Measurements from ENCODE around the gene PIK3C2G.
A peak's percentile ranks its signal among the peaks of the same experiment; 100 is the strongest.

The PIK3C2G gene

DNA sequence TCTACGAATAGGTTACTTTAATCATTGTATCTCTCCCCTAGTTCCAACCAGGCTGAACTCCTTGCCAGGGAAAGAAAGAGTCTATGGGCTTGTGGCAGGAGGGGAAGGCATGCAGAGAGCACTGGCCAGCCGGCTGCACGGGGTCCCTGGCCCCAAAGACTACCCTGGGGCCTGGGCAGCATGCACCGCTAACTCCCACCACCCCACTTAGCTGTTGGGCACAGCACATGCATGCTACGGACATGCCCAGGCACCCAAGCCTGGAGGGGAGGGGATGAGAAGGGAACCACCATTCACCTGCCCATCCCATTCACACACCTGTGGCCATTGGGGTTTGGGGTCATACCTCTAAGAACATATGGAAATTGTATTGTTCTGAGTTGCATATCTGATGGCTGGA is 94.1 kb downstream of the PIK3C2G start:
- TF ChIP-seq, protein P1, sequence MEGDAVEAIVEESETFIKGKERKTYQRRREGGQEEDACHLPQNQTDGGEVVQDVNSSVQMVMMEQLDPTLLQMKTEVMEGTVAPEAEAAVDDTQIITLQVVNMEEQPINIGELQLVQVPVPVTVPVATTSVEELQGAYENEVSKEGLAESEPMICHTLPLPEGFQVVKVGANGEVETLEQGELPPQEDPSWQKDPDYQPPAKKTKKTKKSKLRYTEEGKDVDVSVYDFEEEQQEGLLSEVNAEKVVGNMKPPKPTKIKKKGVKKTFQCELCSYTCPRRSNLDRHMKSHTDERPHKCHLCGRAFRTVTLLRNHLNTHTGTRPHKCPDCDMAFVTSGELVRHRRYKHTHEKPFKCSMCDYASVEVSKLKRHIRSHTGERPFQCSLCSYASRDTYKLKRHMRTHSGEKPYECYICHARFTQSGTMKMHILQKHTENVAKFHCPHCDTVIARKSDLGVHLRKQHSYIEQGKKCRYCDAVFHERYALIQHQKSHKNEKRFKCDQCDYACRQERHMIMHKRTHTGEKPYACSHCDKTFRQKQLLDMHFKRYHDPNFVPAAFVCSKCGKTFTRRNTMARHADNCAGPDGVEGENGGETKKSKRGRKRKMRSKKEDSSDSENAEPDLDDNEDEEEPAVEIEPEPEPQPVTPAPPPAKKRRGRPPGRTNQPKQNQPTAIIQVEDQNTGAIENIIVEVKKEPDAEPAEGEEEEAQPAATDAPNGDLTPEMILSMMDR (conservative IDR thresholded peaks at IDR 0.05; ENCODE audit: low read depth, low read length) = no peak
- no peak overlapping the region for H3K4me3 ChIP-seq (ENCODE audit: low read depth, low read length)
- DNase-seq (ENCODE audit: low read depth) = no peak

DNA sequence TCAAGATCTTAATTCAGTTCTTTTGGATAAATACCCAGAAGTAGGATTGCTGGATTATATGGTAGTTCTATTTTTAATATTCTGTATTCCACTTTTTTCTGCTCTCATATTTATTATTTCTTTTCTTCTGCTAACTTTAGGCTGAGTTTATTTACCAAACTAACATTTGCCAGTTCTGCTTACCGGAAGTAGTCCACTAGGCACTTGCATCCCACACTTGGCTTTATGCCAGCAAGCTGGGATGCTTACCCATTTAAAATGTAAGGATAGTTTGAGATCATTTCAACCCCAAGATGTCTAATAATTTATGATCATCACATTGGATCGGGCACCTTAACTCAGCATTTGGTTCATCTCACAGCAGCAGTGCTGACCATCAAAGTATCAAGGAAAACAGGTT is 96.8 kb downstream of the PIK3C2G start:
- no peak for DNase-seq (ENCODE audit: low read depth)
- TF ChIP-seq, protein P1 (conservative IDR thresholded peaks at IDR 0.05; ENCODE audit: low read depth, low read length) = no peak
- H3K4me3 ChIP-seq (ENCODE audit: low read depth, low read length) = no peak overlapping the region

DNA sequence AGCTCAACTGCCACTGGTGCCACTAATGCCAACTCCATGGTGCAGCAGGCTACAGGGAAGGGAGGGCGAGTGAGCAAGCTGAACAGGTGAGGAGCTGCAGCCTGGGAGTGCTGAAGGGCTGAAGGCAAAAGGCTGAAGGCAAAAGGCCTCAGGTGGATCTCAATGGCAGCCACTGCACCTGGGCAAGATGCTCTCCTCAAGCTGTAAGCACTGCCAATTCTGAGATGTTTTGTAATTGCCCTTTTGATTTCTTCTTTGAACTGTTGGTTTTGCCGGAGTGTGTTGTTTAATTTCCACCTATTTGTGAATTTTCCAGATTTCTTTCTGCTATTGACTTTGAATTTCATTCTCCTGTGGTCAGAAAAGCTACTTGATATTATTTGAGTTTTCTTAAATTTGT is 97.6 kb downstream of the PIK3C2G start:
- TF ChIP-seq, protein P1 (conservative IDR thresholded peaks at IDR 0.05; ENCODE audit: low read depth, low read length) = no peak
- no peak overlapping the region for H3K4me3 ChIP-seq (ENCODE audit: low read depth, low read length)
- DNase-seq (ENCODE audit: low read depth) = no peak

DNA sequence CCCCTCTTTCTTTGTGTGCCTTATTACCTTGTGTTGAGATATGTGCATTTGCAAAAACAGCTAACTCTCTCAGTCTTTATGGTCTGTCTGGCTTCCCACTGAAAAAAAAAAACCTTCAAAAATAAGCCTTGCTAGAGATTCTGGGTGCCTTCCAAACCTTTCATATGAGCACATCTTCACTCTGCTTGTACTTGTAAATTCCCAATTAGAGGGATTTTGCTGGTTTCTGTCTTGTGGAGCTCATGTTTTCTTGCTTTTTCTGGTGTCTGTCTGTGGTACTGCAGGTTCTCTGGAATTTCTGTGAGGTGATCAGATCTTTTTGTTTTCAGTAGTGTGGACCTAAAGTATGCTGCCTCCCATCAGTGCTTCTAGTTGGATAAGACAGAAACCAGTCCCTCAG is 100.1 kb downstream of the PIK3C2G start:
- TF ChIP-seq, protein P1 (conservative IDR thresholded peaks at IDR 0.05; ENCODE audit: low read depth, low read length) = peak; percentile 20
- peak; percentile 16 for DNase-seq (ENCODE audit: low read depth)
- H3K4me3 ChIP-seq (ENCODE audit: low read depth, low read length) = no peak overlapping the region

DNA sequence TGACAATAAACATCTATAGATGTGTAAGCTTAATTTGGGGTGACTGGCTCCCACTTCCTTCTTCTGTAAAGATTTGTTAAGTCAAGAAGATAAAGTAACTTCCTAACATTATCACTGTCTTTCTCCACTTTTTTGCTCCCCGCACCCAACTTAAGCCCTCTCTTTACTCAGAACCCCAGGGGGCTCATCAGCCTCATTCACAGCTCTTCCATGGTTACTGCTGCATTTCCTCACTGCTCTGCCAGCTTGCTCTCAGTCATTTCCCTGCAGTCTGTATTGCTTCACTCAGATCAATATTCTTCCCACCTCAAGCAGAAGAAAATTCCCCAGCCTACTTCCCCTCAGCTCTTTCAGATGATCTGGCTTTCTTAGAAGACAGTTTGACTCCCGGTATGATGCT is 102.0 kb downstream of the PIK3C2G start:
- no peak for DNase-seq (ENCODE audit: low read depth)
- no peak overlapping the region for H3K4me3 ChIP-seq (ENCODE audit: low read depth, low read length)
- TF ChIP-seq, protein P1 (conservative IDR thresholded peaks at IDR 0.05; ENCODE audit: low read depth, low read length) = no peak

DNA sequence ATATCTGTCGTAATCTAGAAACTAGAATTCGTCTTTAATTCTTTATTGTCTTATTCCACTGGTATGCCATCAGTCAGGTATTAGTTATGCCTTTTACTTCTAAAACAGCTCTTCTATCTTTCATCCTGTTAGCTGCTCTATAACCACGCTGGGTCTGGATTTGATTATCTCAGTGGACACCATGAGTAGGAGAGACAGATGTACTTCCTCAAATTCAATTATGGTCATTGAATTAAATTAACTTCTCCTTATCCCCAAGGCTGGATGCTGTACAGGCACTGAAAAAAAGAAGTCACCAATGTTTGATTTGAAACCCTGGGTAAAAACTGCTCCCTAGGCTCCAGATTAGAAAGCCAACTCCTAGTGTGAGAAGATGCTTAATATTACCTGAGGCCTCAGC is 107.3 kb downstream of the PIK3C2G start:
- no peak overlapping the region for H3K4me3 ChIP-seq (ENCODE audit: low read depth, low read length)
- DNase-seq (ENCODE audit: low read depth) = no peak
- TF ChIP-seq, protein P1 (conservative IDR thresholded peaks at IDR 0.05; ENCODE audit: low read depth, low read length) = no peak

DNA sequence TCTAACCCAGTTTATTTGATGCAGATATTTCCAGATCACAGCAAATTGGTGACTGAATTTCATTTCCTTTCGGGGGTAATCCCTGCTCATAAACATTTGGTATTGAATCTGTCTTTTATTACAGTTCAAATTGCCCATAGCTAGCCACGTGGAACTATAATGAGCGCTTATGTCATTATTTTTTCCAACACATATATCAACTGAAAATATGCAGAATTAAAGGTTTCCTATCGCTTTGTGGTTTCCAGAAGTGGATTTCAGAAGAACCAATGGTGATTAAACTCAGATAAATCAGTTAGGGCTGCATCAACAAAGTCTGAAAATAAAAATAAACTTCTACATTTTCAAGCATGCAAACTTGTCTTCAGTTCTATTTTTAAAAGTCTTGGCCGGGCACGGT is 111.9 kb downstream of the PIK3C2G start:
- no peak for DNase-seq (ENCODE audit: low read depth)
- H3K4me3 ChIP-seq (ENCODE audit: low read depth, low read length) = no peak overlapping the region
- TF ChIP-seq, protein P1 (conservative IDR thresholded peaks at IDR 0.05; ENCODE audit: low read depth, low read length) = no peak

All from choroid plexus epithelial cell (primary cell).